Measurements from ENCODE around the gene NPTN. TPM values are rescaled to one million over a fixed set of nuclear protein-coding genes. Genes with fewer than 3 reads are reported as not detected.

The NPTN gene
- polyA plus RNA-seq, 1 donor from 2014 or later: 27.1 TPM

Other genes starting within 250 kb of the NPTN start
- gene REC114, start 190.2 kb downstream of the NPTN start, polyA plus RNA-seq: not detected
- not detected for gene CD276, start 51.0 kb upstream of the NPTN start, polyA plus RNA-seq
- not detected for gene INSYN1, start 120.0 kb upstream of the NPTN start, polyA plus RNA-seq
- not detected for gene TBC1D21, start 240.2 kb upstream of the NPTN start, polyA plus RNA-seq